H9 (cell line): ENCODE measurements around the gene HAGH. TPM values are rescaled to one million over a fixed set of nuclear protein-coding genes. Genes with fewer than 3 reads are reported as not detected.

Experiments
- DNase-seq: peaks from one replicate; pipeline ENCODE4 v3.0.0-alpha.2; 2017
- H2AFZ ChIP-seq: one replicate; pipeline ENCODE4 v1.6.1; 2013; ENCODE audit warnings: mild to moderate bottlenecking, low read length, control low read depth, moderate library complexity
- H2AK5ac ChIP-seq: 2 replicates; pipeline ENCODE4 v1.6.1; 2013; ENCODE audit warnings: low read length, control low read depth, mixed read lengths; ENCODE audit not compliant: insufficient read length
- H2BK120ac ChIP-seq: one replicate; pipeline ENCODE4 v1.6.1; 2013; ENCODE audit warnings: low read depth, mild to moderate bottlenecking, low read length, control low read depth, inconsistent platforms; ENCODE audit not compliant: poor library complexity, severe bottlenecking
- H2BK12ac ChIP-seq: 2 replicates; pipeline ENCODE4 v1.6.1; 2013; ENCODE audit warnings: low read length, control low read depth, mixed read lengths, low read depth; ENCODE audit not compliant: insufficient read length
- H2BK15ac ChIP-seq: 2 replicates; pipeline ENCODE4 v1.6.1; 2013; ENCODE audit warnings: low read depth, low read length, control low read depth
- H2BK20ac ChIP-seq: one replicate; pipeline ENCODE4 v1.6.1; 2013; ENCODE audit warnings: low read depth, mild to moderate bottlenecking, low read length, control low read depth, inconsistent platforms; ENCODE audit not compliant: poor library complexity, severe bottlenecking
- H2BK5ac ChIP-seq: 2 replicates; pipeline ENCODE4 v1.6.1; 2013; ENCODE audit warnings: low read length, control low read depth, mixed read lengths; ENCODE audit not compliant: insufficient read length
- H3K14ac ChIP-seq: 2 replicates; pipeline ENCODE4 v1.6.1; 2013; ENCODE audit warnings: low read length, control low read depth; ENCODE audit not compliant: insufficient read depth
- H3K18ac ChIP-seq: 2 replicates; pipeline ENCODE4 v1.6.1; 2013; ENCODE audit warnings: low read depth, mild to moderate bottlenecking, mixed read lengths, low read length, control low read depth; ENCODE audit not compliant: insufficient read length
- H3K23ac ChIP-seq: 2 replicates; pipeline ENCODE4 v1.6.1; 2013; ENCODE audit warnings: low read length, control low read depth, mixed read lengths, low read depth; ENCODE audit not compliant: insufficient read length
- H3K23me2 ChIP-seq: 2 replicates; pipeline ENCODE4 v1.6.1; 2013; ENCODE audit warnings: low read depth, mild to moderate bottlenecking, mixed read lengths, low read length, control low read depth; ENCODE audit not compliant: insufficient read length, poor library complexity, severe bottlenecking
- H3K27ac ChIP-seq: 2 replicates; pipeline ENCODE4 v1.5.1; 2013; ENCODE audit warnings: low read length, control low read depth, mixed read lengths, low read depth; ENCODE audit not compliant: insufficient read length
- H3K27me3 ChIP-seq: 2 replicates; pipeline ENCODE4 v1.6.1; 2013; ENCODE audit warnings: low read length, control low read depth, inconsistent platforms; ENCODE audit not compliant: insufficient read depth
- H3K4ac ChIP-seq: 2 replicates; pipeline ENCODE4 v1.6.1; 2013; ENCODE audit warnings: low read depth, mild to moderate bottlenecking, control low read depth, inconsistent platforms, low read length, moderate library complexity
- H3K4me1 ChIP-seq: 2 replicates; pipeline ENCODE4 v1.6.1; 2013; ENCODE audit warnings: low read length, control low read depth, inconsistent platforms; ENCODE audit not compliant: insufficient read depth
- H3K4me2 ChIP-seq: 2 replicates; pipeline ENCODE4 v1.6.1; 2013; ENCODE audit warnings: low read length, control low read depth, mixed read lengths; ENCODE audit not compliant: insufficient read length, insufficient read depth
- H3K56ac ChIP-seq: 2 replicates; pipeline ENCODE4 v1.6.1; 2013; ENCODE audit warnings: low read depth, mild to moderate bottlenecking, mixed read lengths, low read length, control low read depth; ENCODE audit not compliant: insufficient read length
- H3K79me1 ChIP-seq: 2 replicates; pipeline ENCODE4 v1.6.1; 2013; ENCODE audit warnings: low read depth, mild to moderate bottlenecking, moderate library complexity, low read length, control low read depth, inconsistent platforms; ENCODE audit not compliant: insufficient read depth, poor library complexity, severe bottlenecking
- H3K79me2 ChIP-seq: 2 replicates; pipeline ENCODE4 v1.6.1; 2013; ENCODE audit warnings: low read length, control low read depth, inconsistent platforms; ENCODE audit not compliant: insufficient read depth
- H3K9ac ChIP-seq: 2 replicates; pipeline ENCODE4 v1.6.1; 2013; ENCODE audit warnings: low read length, control low read depth, mixed read lengths; ENCODE audit not compliant: insufficient read length; ENCODE audit errors: extremely low read depth
- H3K9me3 ChIP-seq: one replicate; pipeline ENCODE4 v1.6.1; 2013; ENCODE audit warnings: low read depth, low read length, inconsistent platforms; ENCODE audit not compliant: control insufficient read depth
- H3T11ph ChIP-seq: one replicate; pipeline ENCODE4 v1.6.1; 2013; ENCODE audit warnings: mild to moderate bottlenecking, low read length, control low read depth, inconsistent platforms
- H4K20me1 ChIP-seq: one replicate; pipeline ENCODE4 v1.6.1; 2013; ENCODE audit not compliant: control insufficient read depth, insufficient read length, insufficient read depth
- H4K5ac ChIP-seq: 2 replicates; pipeline ENCODE4 v1.6.1; 2013; ENCODE audit warnings: low read depth, mild to moderate bottlenecking, mixed read lengths, low read length, control low read depth; ENCODE audit not compliant: insufficient read length
- H4K8ac ChIP-seq: replicated peaks from 2 replicates; pipeline ENCODE4 v1.6.1; 2013; ENCODE audit warnings: low read length, control low read depth, mixed read lengths, low read depth; ENCODE audit not compliant: insufficient read length
- H4K91ac ChIP-seq: 2 replicates; pipeline ENCODE4 v1.6.1; 2013; ENCODE audit warnings: low read depth, mild to moderate bottlenecking, moderate library complexity, mixed read lengths, low read length, control low read depth; ENCODE audit not compliant: insufficient read length
- H3K27ac Mint-ChIP-seq, 3 experiments: 2 replicates in 2 of 3; 3 replicates in 1 of 3; pipeline ENCODE4 v1.8.0; 2020 to 2021; ENCODE audit warnings: mixed read lengths in 3 of 3, mild to moderate bottlenecking in 1 of 3, moderate library complexity in 1 of 3
- H3K27me3 Mint-ChIP-seq: 2 replicates; pipeline ENCODE4 v1.8.0; 2021; ENCODE audit warnings: low read depth, mild to moderate bottlenecking, moderate library complexity, mixed read lengths
- H3K36me3 Mint-ChIP-seq, 3 experiments: 2 replicates in 2 of 3; 3 replicates in 1 of 3; pipeline ENCODE4 v1.8.0; 2020 to 2021; ENCODE audit warnings: low read depth in 3 of 3, mixed read lengths in 3 of 3; ENCODE audit not compliant: insufficient read depth in 1 of 3
- H3K4me1 Mint-ChIP-seq, 2 experiments: 2 replicates each; pipeline ENCODE4 v1.8.0; 2020; ENCODE audit warnings: mixed read lengths in 2 of 2
- H3K4me3 Mint-ChIP-seq, 2 experiments: 2 replicates in 1 of 2; 3 replicates in 1 of 2; pipeline ENCODE4 v1.8.0; 2020 to 2021; ENCODE audit warnings: mild to moderate bottlenecking in 2 of 2, mixed read lengths in 2 of 2, moderate library complexity in 1 of 2
- H3K9me3 Mint-ChIP-seq, 2 experiments: 2 replicates in 1 of 2; 3 replicates in 1 of 2; pipeline ENCODE4 v1.8.0; 2020; ENCODE audit warnings: mild to moderate bottlenecking in 2 of 2, mixed read lengths in 2 of 2, moderate library complexity in 1 of 2
- CTCF ChIP-seq: fragments of 200-600 bp; sonication (generic); conservative IDR thresholded peaks from 3 replicates; pipeline ENCODE4 v1.8.0; 2021; ENCODE audit warnings: antibody characterized with exemption, mild to moderate bottlenecking
- WGBS: extraction: QIAGEN DNeasy Blood & Tissue Kit; methylation state at CpG from one replicate; pipeline ENCODE4 v1.1.7; 2013; ENCODE audit warnings: missing lambda C conversion rate, low lambda C conversion rate, mixed read lengths; ENCODE audit not compliant: insufficient read length; ENCODE audit errors: extremely low coverage; 5-methylcytosine and 5-hydroxymethylcytosine counted together
- total RNA-seq: library from RNA; stranded (reverse); gene quantifications from 2 replicates; pipeline ENCODE4 v1.2.1, GENCODE V29; 2021

HAGH gene
- total RNA-seq, 1 experiment from 2014 or later: 30.0 TPM

GRCh38 chr16:1818204-1818872 lies 8.3 kb downstream of the HAGH start:
- H3K18ac ChIP-seq: no peak overlapping the region
- Mint-ChIP-seq H3K27ac (no peak overlapping the region), H3K4me1 (no peaks in the 10 kb centered on the region), H3K27me3 (no peaks in the 10 kb centered on the region; the same call in 1 of the 2 replicates), H3K4me3 (no peak overlapping the region), H3K9me3 (no peaks in the 10 kb centered on the region), H3K36me3 (peaks cover 4 to 17% (median 16%) of the 10 kb centered on the region in 3 experiments; a peak in 6 of 7 replicates)
- H4K91ac ChIP-seq: no peak overlapping the region
- WGBS: no CpG with 5 or more reads among the region's 27 CpGs
- H3K4me2 ChIP-seq: no peak overlapping the region
- no peaks in the 10 kb centered on the region for H3K4me1 ChIP-seq
- TF ChIP-seq CTCF: no peak
- H2BK15ac ChIP-seq: no peak overlapping the region
- no peak overlapping the region for H3K9ac ChIP-seq
- no peak overlapping the region for H3K23ac ChIP-seq
- DNase-seq: no peak
- H2AFZ ChIP-seq: no peak overlapping the region
- H3K9me3 ChIP-seq: no peaks in the 10 kb centered on the region
- no peak overlapping the region for H4K8ac ChIP-seq
- H2BK5ac ChIP-seq: no peak overlapping the region
- H2AK5ac ChIP-seq: no peak overlapping the region
- no peaks in the 10 kb centered on the region for H4K20me1 ChIP-seq
- no peak overlapping the region for H2BK12ac ChIP-seq
- H3K79me2 ChIP-seq: no peaks in the 10 kb centered on the region
- no peaks in the 10 kb centered on the region for H3K27me3 ChIP-seq
- H2BK20ac ChIP-seq: no peak overlapping the region
- H3K79me1 ChIP-seq: no peaks in the 10 kb centered on the region
- no peak overlapping the region for H3T11ph ChIP-seq
- no peak overlapping the region for H2BK120ac ChIP-seq
- H3K56ac ChIP-seq: no peak overlapping the region
- H3K23me2 ChIP-seq: no peaks in the 10 kb centered on the region
- H3K27ac ChIP-seq: no peak overlapping the region
- no peak overlapping the region for H3K4ac ChIP-seq
- H3K14ac ChIP-seq: no peak overlapping the region
- no peak overlapping the region for H4K5ac ChIP-seq
